NB4 (cell line): ENCODE measurements around the gene SV2B.

Experiments used
- DNase-seq: peaks from one replicate; pipeline ENCODE4 v3.0.0; 2010; ENCODE audit warnings: low read depth
- H3K4me3 ChIP-seq: one replicate; pipeline ENCODE4 v1.5.1; 2011; ENCODE audit warnings: mild to moderate bottlenecking, low read depth, low read length, moderate library complexity
- MYC ChIP-seq: IDR thresholded peaks from 2 replicates; pipeline ENCODE4 v1.6.1; 2011; ENCODE audit warnings: low read depth, low read length
- POLR2A ChIP-seq: IDR thresholded peaks from 2 replicates; pipeline ENCODE4 v1.6.1; 2011; ENCODE audit warnings: mild to moderate bottlenecking; ENCODE audit not compliant: insufficient read length; ENCODE audit errors: extremely low read depth
- TF ChIP-seq, protein P1 (sequence below): IDR thresholded peaks from 2 replicates; pipeline ENCODE4 v1.6.1; 2011; ENCODE audit warnings: low read depth, low read length
- TF ChIP-seq, protein P2 (sequence below): IDR thresholded peaks from one replicate; pipeline ENCODE4 v1.5.1; 2012; ENCODE audit warnings: low read depth, low read length

Gene SV2B

DNA sequence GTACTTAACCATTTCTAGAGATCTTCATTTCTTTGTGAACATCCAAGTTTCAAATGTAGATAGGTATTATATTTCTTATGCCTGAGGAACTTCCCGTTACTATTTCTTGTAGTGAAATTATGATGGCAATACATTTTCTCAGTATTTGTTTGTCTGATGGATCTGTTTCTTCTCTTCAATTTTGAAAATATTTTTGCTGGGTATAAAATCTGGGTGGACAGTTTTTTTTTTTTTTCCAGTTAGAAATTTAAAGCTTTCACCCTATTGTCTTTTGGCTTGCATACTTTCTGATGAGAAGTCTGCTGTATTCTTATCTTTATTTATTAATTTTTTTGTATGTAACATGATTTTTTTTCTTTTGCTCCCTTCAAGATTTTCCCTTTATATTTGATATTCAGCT lies 175.8 kb downstream of the SV2B start:
- TF ChIP-seq, protein P1, sequence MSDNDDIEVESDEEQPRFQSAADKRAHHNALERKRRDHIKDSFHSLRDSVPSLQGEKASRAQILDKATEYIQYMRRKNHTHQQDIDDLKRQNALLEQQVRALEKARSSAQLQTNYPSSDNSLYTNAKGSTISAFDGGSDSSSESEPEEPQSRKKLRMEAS, result no peak
- TF ChIP-seq, protein P2, sequence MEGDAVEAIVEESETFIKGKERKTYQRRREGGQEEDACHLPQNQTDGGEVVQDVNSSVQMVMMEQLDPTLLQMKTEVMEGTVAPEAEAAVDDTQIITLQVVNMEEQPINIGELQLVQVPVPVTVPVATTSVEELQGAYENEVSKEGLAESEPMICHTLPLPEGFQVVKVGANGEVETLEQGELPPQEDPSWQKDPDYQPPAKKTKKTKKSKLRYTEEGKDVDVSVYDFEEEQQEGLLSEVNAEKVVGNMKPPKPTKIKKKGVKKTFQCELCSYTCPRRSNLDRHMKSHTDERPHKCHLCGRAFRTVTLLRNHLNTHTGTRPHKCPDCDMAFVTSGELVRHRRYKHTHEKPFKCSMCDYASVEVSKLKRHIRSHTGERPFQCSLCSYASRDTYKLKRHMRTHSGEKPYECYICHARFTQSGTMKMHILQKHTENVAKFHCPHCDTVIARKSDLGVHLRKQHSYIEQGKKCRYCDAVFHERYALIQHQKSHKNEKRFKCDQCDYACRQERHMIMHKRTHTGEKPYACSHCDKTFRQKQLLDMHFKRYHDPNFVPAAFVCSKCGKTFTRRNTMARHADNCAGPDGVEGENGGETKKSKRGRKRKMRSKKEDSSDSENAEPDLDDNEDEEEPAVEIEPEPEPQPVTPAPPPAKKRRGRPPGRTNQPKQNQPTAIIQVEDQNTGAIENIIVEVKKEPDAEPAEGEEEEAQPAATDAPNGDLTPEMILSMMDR, result no peak
- TF ChIP-seq MYC (no peak), POLR2A (no peak)

DNA sequence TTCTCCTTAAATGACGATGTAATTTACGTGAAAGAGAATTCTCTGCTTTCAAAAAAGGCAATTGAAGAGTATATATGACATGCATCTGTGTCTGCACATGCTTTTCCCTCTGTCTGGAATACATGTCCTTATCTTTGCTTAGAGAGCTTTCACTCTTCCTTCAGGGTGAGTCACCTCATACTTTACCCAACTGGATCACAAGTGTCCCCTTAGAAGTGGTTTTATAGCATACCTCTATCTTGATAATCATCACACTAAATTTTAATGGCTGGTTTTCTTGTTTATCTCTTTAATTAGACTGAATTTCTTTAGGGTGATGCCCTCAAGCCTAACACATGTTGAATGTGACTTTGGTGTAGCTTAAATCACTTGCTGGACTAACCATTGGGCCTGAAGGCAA lies 178.9 kb downstream of the SV2B start:
- TF ChIP-seq, protein P1, result no peak
- TF ChIP-seq POLR2A (no peak), MYC (no peak)
- TF ChIP-seq, protein P2, result no peak
- no peak for DNase-seq

More for the DNA sequence above, 175.8 kb downstream of the SV2B start:
- DNase-seq, result no peak
- H3K4me3 ChIP-seq, result no peak overlapping the region

GRCh38 chr15:91279486-91279885 lies 179.4 kb downstream of the SV2B start:
- TF ChIP-seq, protein P1, result no peak
- TF ChIP-seq, protein P2, result no peak
- no peak for TF ChIP-seq POLR2A
- TF ChIP-seq MYC, result no peak
- no peak overlapping the region for H3K4me3 ChIP-seq
- DNase-seq, result no peak

More for the DNA sequence above, 178.9 kb downstream of the SV2B start:
- H3K4me3 ChIP-seq, result no peak overlapping the region

DNA sequence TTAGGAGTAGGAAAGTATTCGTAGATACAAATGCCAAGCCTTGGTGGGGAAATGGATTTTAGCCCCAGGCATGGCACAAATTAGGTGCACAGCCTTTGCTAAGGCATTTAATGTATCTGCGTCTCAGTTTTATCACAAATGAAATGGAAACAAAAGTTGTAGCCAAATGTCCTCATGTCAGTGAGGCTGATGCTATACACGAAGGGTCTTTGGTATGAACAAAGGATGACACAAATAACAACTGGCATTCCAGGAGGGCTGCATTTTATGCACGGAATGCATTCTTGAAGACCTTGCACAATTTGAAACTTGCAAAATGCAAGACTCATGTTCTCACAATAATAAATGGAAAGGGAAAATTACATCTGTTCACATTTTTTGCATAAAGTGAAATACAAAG lies 181.9 kb downstream of the SV2B start:
- no peak for DNase-seq
- no peak overlapping the region for H3K4me3 ChIP-seq
- TF ChIP-seq, protein P2, result no peak
- TF ChIP-seq MYC (no peak), POLR2A (no peak)
- TF ChIP-seq, protein P1, result no peak

- no peak for DNase-seq
- H3K4me3 ChIP-seq, result no peak overlapping the region
- TF ChIP-seq MYC, result no peak
- TF ChIP-seq, protein P1, result no peak
- TF ChIP-seq, protein P2, result no peak
- TF ChIP-seq POLR2A, result no peak
Measured at GRCh38 chr15:91282486-91282885, 182.4 kb downstream of the SV2B start.

DNA sequence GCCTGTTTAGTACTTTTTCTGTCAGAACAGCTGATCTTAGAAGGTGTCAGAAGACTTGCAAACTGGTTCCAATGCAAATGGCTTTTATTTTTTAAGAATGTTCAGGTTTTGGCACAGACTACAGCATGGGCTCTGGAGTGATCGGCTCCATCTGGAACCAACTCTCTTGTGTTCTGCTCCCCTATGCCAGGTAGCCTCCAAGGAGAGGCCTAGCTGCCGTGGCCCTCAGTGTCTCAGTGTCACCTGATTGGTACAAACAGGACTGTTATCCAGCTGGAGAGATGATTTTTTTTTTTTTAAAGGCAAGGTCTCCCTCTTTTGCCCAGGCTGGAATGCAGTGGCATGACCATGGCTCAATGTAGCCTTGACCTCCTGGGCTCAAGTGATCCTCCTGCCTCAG lies 183.1 kb downstream of the SV2B start:
- TF ChIP-seq, protein P1, result no peak
- no peak for TF ChIP-seq MYC
- TF ChIP-seq, protein P2, result no peak
- no peak for TF ChIP-seq POLR2A
- H3K4me3 ChIP-seq, result no peak overlapping the region
- DNase-seq, result no peak
